ENCODE results near the gene DNAI2.

GRCh38 chr17:74337834-74338500 lies 63.9 kb downstream of the DNAI2 start:
- TF ChIP-seq CTCF (IDR thresholded peaks at IDR 0.05) = no peak
- TF ChIP-seq POLR2A (IDR thresholded peaks at IDR 0.05; ENCODE audit: low read length) = no peak
- TF ChIP-seq MAZ (IDR thresholded peaks at IDR 0.05; ENCODE audit: borderline replicate concordance, low read depth, low read length) = no peak
